ENCODE data around the gene CCDC136.

CCDC136 gene

GRCh38 chr7:128865996-128866877 is 74.5 kb downstream of the CCDC136 start:
- DNase-seq = no peak

- DNase-seq = no peak
Measured at GRCh38 chr7:128867241-128867640, 75.5 kb downstream of the CCDC136 start.

- DNase-seq = no peak
Measured at GRCh38 chr7:128867842-128868623, 76.3 kb downstream of the CCDC136 start.

GRCh38 chr7:128868624-128869137 is 76.9 kb downstream of the CCDC136 start:
- no peak for DNase-seq

- peak; percentile 22 to 41 for DNase-seq
Measured at GRCh38 chr7:128869138-128869943, 77.6 kb downstream of the CCDC136 start.

- DNase-seq = no peak
Measured at GRCh38 chr7:128869944-128870285, 78.1 kb downstream of the CCDC136 start.

GRCh38 chr7:128871050-128871449 is 79.3 kb downstream of the CCDC136 start:
- no peak for DNase-seq

Measured in stimulated activated CD4-positive, alpha-beta T cell treated with anti-CD3 and anti-CD28 coated beads, Interleukin-2, amount 100 ng/mL, for 48 hours (primary cell).